Measurements from ENCODE around the gene UROS.

UROS gene

DNA sequence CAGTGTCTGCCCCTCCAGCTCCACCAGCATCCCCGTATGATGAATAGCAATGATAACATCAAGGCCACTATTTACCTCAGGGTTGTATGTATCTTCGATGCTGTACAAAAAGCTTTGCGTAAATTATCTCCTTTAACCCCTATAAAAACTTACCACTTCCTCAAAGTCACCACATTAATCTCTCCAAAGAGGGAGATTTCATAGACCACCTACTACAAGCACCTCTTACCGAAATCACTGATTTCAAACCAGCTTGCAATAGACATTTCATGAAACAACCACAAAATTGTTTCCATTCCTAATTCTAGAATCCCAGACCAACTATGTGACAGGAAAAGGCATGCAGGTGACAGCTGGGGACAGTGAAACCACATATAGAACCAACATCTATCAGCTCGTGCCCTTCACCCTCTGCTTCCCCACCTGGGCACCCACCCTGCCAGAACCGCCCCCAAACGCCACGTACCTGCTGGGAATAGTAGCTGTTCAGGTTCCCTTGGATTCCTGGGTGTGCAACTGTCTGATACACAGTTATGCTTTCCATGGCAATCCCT is 27.3 kb downstream of the UROS start:
- DNase-seq (ENCODE audit: low read depth in 1 of 2, low spot score in 1 of 2): no peak
- TF ChIP-seq JUND (IDR thresholded peaks at IDR 0.05; ENCODE audit: low read depth): no peak
- in situ Hi-C loops (cut with HindIII; ENCODE audit: low pct_unique_long_range_greater_than_20kb, low sequenced_read_pairs): no loop called here

DNA sequence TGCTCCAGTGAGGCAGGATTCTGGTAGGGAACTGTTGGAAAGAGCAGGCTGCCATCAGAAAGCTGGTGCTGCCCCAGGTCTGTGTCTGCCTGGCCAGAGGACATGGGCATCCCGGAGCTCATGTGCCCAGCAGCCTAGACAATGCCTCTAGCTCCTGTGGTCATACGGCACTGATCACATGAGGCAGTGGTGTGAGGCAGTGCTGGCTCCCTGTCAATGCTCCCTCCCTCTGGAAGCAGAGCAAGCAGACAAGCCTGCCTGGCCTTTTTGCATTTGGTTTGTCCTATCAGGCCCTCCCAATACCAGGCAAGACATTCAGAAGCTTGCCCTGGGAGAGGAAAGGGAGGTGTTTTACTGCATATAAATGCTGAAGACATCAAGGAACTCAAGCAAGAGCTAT is 27.9 kb downstream of the UROS start:
- no peak for DNase-seq (ENCODE audit: low read depth in 1 of 2, low spot score in 1 of 2)
- in situ Hi-C loops (cut with HindIII; ENCODE audit: low pct_unique_long_range_greater_than_20kb, low sequenced_read_pairs): no loop called here
- no peak for TF ChIP-seq JUND (IDR thresholded peaks at IDR 0.05; ENCODE audit: low read depth)

DNA sequence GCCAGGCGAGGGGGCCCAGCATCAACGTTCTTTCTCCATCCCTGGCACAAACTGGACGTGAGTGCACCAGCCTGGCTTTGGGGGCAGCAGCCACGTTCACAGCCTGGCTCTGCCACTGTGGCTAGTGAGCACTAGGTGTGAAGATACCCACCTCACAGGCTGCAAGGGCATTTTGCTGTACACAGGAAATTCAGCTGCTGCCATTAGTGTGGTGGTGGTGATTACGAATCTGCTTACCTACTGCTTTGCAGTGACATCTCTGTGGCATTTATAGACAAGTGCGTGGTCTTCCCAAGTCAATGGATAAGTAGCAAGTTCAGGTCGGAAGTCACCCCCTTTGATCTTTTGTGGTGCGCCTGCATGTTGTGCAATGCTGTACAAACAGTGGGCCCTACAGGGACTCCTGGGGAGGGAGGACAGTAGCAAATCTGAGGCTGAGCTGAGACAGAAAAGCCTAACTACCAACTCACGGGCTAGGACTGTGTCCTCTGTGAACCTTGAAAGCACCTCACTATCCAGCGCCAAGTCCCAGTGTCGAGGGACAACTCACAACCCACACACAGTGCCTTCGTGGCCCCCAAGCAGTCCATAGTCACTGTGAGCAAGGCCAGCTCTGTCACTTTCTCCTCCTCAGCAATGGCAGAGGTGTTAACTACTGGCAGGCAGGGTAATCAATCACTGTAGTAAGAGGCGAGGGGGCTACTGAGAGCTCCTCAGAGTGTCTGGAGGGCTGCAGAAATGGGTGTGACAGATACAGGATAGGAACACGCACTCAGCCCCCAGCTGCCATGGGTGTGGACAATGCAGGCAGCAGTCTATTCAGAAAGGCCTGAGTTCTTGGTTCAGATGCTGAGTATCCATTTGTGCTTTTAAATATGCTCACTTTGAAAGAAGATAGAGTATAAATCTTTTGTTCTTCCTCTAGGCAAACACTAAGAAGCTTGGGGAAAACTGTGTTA is 30.4 kb downstream of the UROS start:
- DNase-seq (ENCODE audit: low read depth in 1 of 2, low spot score in 1 of 2): no peak
- in situ Hi-C loops (cut with HindIII; ENCODE audit: low pct_unique_long_range_greater_than_20kb, low sequenced_read_pairs): no loop called here

DNA sequence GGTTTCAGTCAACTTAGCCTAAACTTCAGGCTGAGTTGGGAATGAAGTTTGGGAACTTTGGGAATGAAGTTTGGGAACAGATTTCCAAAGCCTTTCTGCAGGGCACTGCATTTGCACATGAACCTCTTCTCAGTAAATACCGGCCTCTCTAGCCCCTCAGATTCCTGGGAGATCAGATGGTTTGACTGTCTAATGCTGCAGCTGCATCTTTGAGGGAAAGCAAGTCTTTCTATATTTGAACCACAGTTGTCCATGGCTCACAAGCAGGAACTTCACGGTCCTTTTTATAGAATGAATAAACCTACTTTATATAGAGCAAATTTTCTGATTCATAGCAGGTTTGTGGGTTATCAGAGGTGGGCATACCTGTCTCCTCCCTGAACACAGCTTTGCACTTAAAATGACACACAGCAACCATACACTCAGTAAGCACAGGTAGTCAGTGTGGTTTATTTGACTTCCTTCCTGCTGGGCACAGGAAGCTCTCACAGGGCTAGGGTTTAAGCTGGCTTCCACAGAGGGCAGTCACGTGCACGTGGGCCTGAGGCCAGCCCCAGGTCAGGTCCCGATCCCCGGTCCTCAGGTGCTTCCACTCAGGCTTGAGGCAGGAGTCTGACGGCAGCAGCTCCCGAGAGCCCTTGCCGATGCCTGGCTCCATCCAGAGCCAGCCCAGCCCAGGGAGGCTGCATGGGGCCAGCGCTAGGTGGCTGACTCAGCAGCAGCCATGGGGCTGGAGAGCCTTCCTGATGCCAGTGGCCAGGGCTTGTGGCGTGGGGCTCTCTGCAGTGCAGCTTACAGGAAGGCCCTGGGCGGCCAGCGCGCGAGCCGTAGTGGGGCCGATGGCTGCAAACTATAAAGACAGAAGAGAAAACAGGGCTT is 34.7 kb downstream of the UROS start:
- no peak for TF ChIP-seq JUND (IDR thresholded peaks at IDR 0.05; ENCODE audit: low read depth)
- in situ Hi-C loops (cut with HindIII; ENCODE audit: low pct_unique_long_range_greater_than_20kb, low sequenced_read_pairs): no loop called here
- DNase-seq (ENCODE audit: low read depth in 1 of 2, low spot score in 1 of 2): no peak

More for the DNA sequence above, 30.4 kb downstream of the UROS start:
- no peak for TF ChIP-seq JUND (IDR thresholded peaks at IDR 0.05; ENCODE audit: low read depth)

DNA sequence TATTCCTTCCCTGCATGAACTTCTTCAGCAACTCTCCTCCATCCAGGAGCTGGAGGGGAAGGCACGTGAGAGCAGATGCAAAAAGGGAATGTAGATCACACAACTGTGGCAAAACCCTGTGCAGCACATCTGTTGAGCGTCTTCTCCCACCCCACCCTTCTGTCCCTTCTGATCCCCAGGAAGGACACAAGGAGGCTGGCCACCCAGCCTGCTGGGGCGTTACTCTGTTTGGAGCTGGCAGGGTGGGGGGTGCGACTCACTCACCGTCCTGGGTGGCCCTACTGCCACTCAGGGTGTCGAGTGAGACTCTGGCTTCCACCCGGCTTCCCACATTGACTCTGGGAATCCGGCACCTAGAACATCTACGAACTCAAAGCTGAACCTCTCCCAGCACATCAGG is 37.3 kb downstream of the UROS start:
- DNase-seq (ENCODE audit: low read depth in 1 of 2, low spot score in 1 of 2): no peak
- no peak for TF ChIP-seq JUND (IDR thresholded peaks at IDR 0.05; ENCODE audit: low read depth)
- in situ Hi-C loops (cut with HindIII; ENCODE audit: low pct_unique_long_range_greater_than_20kb, low sequenced_read_pairs): no loop called here

DNA sequence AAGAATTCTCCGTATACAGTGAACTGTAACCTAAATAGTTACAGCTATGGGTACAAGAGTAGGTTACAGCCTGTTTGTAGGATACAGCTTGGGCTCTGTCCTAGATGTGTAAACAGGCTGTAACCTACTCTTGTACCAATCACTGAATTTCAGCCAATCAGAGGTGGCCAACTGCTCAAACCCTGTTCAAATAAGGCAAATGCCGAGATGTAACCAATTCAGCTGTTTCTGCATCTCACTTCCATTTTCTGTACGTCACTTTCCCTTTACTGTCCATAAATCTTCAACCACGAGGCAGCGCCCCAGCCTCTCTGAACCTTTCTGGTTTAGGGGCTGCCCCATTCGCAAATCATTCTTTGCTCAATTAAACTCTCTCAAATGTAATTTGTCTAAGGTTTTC is 39.1 kb downstream of the UROS start:
- no peak for DNase-seq (ENCODE audit: low read depth in 1 of 2, low spot score in 1 of 2)
- no peak for TF ChIP-seq JUND (IDR thresholded peaks at IDR 0.05; ENCODE audit: low read depth)
- in situ Hi-C loops (cut with HindIII; ENCODE audit: low pct_unique_long_range_greater_than_20kb, low sequenced_read_pairs): no loop called here

DNA sequence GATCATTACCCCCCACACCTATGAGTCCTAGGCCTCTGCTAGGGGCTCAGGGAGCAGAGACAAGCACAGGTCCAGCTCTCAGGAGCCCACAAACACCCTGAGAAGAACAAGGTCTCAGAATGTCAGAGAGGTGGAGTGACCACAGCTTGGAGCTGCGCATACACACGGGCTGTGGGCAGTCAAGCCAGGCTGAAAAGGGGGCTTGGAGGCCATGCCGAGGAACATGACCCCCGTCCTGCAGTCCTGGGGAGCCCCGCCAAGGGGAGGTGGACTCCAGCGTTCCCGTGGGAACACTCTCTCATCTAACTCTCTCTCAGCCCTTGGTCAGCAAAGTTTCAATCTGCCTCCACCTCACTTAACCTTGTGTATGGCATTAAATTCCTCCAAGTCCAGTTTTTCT is 39.6 kb downstream of the UROS start:
- in situ Hi-C loops (cut with HindIII; ENCODE audit: low pct_unique_long_range_greater_than_20kb, low sequenced_read_pairs): no loop called here
- no peak for DNase-seq (ENCODE audit: low read depth in 1 of 2, low spot score in 1 of 2)
- TF ChIP-seq JUND (IDR thresholded peaks at IDR 0.05; ENCODE audit: low read depth): no peak

DNA sequence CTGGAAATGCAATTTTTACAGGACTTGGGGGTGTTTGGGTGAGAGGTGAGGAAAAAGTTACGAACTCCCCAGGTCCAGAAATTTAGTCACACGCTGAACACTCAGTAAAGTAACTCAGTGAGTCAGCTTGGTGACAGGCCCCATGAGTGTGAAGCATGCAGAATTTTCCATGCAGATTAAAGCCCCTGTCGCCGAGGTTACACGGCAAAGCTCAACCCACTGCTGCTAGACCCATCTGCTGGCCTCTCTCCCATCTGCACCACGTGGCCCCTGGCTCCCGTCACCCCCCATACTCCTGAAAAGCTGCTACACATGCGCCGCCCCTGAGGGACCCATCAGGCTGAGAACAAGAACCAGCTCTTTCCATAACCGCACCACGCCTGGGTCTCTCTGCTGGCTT is 40.4 kb downstream of the UROS start:
- no peak for TF ChIP-seq JUND (IDR thresholded peaks at IDR 0.05; ENCODE audit: low read depth)
- no peak for DNase-seq (ENCODE audit: low read depth in 1 of 2, low spot score in 1 of 2)
- in situ Hi-C loops (cut with HindIII; ENCODE audit: low pct_unique_long_range_greater_than_20kb, low sequenced_read_pairs): no loop called here

DNA sequence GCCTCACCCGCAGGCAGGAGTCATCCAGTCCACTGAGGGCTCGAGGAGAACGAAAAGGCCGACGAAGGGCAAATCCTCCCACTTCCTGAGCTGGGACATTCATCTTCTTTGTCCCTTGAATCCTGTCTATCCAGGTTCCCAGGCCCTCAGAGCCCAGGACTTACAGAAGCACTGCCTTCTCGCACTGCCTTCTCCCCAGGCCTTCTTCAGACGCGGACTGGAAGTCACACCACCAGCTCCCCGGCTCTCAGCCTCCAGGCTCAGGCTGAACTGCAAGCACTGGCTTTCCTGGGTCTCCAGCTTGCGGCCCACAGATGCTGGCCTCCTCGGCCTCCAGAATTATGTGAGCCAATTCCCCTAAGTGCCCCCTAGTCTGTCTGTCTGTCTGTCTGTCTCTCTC is 41.0 kb downstream of the UROS start:
- DNase-seq (ENCODE audit: low read depth in 1 of 2, low spot score in 1 of 2): no peak

DNA sequence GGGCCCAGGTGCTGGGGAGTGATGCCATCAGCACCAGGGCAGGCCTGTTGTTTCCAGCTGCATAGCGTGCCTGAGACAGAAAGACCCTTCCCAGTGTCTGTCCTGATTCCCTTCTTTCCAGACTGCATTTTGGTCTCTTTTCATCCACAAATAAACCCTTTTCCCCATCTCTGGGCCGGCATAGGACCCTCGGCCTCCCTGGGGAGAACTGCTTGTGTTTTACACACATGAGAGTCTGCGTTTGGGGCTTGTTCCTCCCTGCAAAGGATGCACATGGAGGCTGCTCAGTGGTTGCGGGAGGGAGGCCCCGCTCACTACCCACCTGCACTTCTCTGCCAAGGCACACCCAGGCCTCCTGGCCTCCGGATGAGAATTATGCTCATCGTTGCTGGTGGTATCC is 41.7 kb downstream of the UROS start:
- in situ Hi-C loops (cut with HindIII; ENCODE audit: low pct_unique_long_range_greater_than_20kb, low sequenced_read_pairs): no loop called here
- DNase-seq (ENCODE audit: low read depth in 1 of 2, low spot score in 1 of 2): no peak
- TF ChIP-seq JUND (IDR thresholded peaks at IDR 0.05; ENCODE audit: low read depth): no peak

More for the DNA sequence above, 41.0 kb downstream of the UROS start:
- in situ Hi-C loops (cut with HindIII; ENCODE audit: low pct_unique_long_range_greater_than_20kb, low sequenced_read_pairs): no loop called here
- no peak for TF ChIP-seq JUND (IDR thresholded peaks at IDR 0.05; ENCODE audit: low read depth)

DNA sequence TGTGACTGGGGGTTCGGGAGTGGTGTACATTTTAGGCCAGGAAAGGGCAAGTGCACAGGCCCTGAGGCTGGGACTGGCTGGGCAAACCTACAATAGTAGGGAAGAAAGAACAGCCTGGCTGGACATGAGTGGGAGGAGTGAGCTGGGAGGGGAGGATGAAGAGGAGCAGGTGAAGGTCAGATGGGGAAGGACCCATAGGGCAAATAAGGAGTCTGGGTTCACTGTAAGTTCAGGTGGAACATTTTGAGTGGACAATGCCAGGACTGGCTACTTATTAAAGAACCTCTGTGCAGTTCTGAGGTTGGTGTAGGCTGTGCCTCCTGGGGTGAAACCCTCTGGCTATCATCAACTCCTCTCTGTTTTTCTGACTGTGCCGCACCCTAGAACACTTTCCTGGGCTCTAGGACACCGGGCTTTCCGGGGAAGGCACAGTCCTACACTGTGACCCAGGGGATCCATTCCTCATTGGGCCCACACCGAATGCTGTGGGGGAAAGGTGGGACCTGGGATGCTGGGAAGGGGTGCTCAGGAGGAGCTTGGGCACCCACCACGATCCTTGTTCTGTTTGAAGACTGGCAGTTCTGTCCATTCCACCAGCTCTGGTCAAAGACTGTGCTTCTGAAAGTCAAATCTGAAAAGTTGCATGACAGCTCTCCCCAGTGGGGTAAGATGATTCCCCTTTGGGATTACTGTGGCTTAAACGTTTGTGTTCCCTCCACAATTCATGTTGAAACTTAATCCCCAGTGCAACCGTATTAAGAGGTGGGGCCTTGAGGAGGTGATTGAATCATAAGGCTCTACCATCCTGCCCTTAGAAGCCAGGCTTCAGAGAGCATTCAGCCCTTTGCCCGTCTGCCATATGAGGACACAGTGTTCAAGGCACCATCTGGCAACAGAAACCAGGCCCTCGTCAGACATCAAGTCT is 43.4 kb downstream of the UROS start:
- TF ChIP-seq JUND (IDR thresholded peaks at IDR 0.05; ENCODE audit: low read depth): no peak
- no peak for DNase-seq (ENCODE audit: low read depth in 1 of 2, low spot score in 1 of 2)
- in situ Hi-C loops (cut with HindIII; ENCODE audit: low pct_unique_long_range_greater_than_20kb, low sequenced_read_pairs): no loop called here

DNA sequence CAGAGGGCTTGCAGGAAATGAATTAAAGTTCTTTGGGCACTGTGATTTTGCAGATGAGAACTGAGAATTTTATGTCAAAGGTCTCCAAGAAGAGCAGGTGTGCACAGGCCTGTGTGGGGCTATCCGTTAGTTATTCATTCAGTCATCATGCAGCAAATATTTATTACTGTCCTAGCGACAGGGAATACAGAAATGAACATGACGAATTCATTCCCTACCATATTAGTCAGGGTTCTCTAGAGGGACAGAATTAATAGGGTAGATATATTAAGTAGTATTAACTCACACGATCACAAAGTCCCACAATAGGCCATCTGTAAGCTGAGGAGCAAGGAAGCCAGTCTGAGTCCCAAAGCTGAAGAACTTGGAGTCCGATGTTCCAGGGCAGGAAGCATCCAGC is 44.5 kb downstream of the UROS start:
- DNase-seq (ENCODE audit: low read depth in 1 of 2, low spot score in 1 of 2): no peak

More for the DNA sequence above, 44.5 kb downstream of the UROS start:
- TF ChIP-seq JUND (IDR thresholded peaks at IDR 0.05; ENCODE audit: low read depth): no peak
- in situ Hi-C loops (cut with HindIII; ENCODE audit: low pct_unique_long_range_greater_than_20kb, low sequenced_read_pairs): no loop called here

Data from T47D (cell line).